MM.1S (cell line): ENCODE results near the gene FTH1.

Experiments
- CTCF ChIP-seq: fragments of 300-600 bp; sonication (generic); IDR thresholded peaks from 2 replicates; pipeline ENCODE4 v1.5.1; 2016; ENCODE audit warnings: antibody characterized with exemption, low read length, mixed read lengths
- EZH2 ChIP-seq: fragments of 300-600 bp; sonication (generic); optimal IDR thresholded peaks from 2 replicates; pipeline ENCODE3; 2017; ENCODE audit warnings: low read depth, mild to moderate bottlenecking, antibody characterized with exemption, low read length, mixed read lengths
- EZH2phosphoT487 ChIP-seq: fragments of 300-600 bp; sonication (generic); IDR thresholded peaks from 2 replicates; pipeline ENCODE4 v1.6.1; 2018; ENCODE audit warnings: antibody characterized with exemption, low read length

GRCh38 chr11:61968758-61969390 is 1.4 kb upstream of the FTH1 start:
- no peak for TF ChIP-seq CTCF
- TF ChIP-seq EZH2: no peak
- TF ChIP-seq EZH2phosphoT487: no peak
